LNCAP (cell line): ENCODE results near the gene PAXIP1.

Experiments
- CTCF ChIP-seq: fragments of 450-650 bp; IDR thresholded peaks from 2 replicates; pipeline ENCODE4 v1.5.1; 2017; ENCODE audit warnings: mild to moderate bottlenecking

The PAXIP1 gene

GRCh38 chr7:155001756-155002410 is 1.0 kb downstream of the PAXIP1 start:
- TF ChIP-seq CTCF: no peak

- TF ChIP-seq CTCF: no peak
These were observed 2.1 kb downstream of the PAXIP1 start for GRCh38 chr7:155000795-155001194.

GRCh38 chr7:154998481-154998880 is 4.4 kb downstream of the PAXIP1 start:
- TF ChIP-seq CTCF: no peak

- TF ChIP-seq CTCF: no peak
These were observed 5.0 kb downstream of the PAXIP1 start for GRCh38 chr7:154997840-154998370.

- no peak for TF ChIP-seq CTCF
These were observed 6.2 kb downstream of the PAXIP1 start for GRCh38 chr7:154996756-154997155.

- TF ChIP-seq CTCF: no peak
These were observed 6.8 kb downstream of the PAXIP1 start for GRCh38 chr7:154996101-154996500.

- no peak for TF ChIP-seq CTCF
These were observed 7.9 kb downstream of the PAXIP1 start for GRCh38 chr7:154994996-154995395.
